HepG2 (cell line): ENCODE data around the gene CFAP97D1. TPM values are rescaled to one million over a fixed set of nuclear protein-coding genes. Genes with fewer than 3 reads are reported as not detected.

ENCODE experiments used
- ATF4 ChIP-seq, 2 experiments: fragments of 450-650 bp in 1 of 2; sonication (generic) in 1 of 2; formaldehyde crosslinking; IDR thresholded peaks; 2 replicates each; pipeline versions ENCODE4 v1.5.0 to v1.8.0; 2020 to 2022; ENCODE audit warnings: mild to moderate bottlenecking in 1 of 2, missing genetic modification reagents in 1 of 2
- FOXM1 ChIP-seq: sonication (generic); formaldehyde crosslinking; IDR thresholded peaks from 2 replicates; pipeline ENCODE4 v1.5.0; 2020; ENCODE audit warnings: missing genetic modification reagents
- HMGA1 ChIP-seq: sonication (generic); formaldehyde crosslinking; conservative IDR thresholded peaks from 2 replicates; pipeline ENCODE4 v1.4.0; 2020; ENCODE audit warnings: missing genetic modification reagents
- KMT2B ChIP-seq: IDR thresholded peaks from 2 replicates; pipeline ENCODE4 v1.6.1; 2016; ENCODE audit warnings: missing genetic modification reagents, missing compliant biosample characterization
- MIER2 ChIP-seq: IDR thresholded peaks from 2 replicates; pipeline ENCODE4 v1.6.1; 2016; ENCODE audit warnings: missing biosample characterization, missing genetic modification reagents
- NFE2L2 ChIP-seq: fragments of 150-350 bp; IDR thresholded peaks from 2 replicates; pipeline ENCODE4 v1.6.1; 2014; ENCODE audit warnings: low read length
- NFKBIZ ChIP-seq: IDR thresholded peaks from 2 replicates; pipeline ENCODE4 v1.6.1; 2018; ENCODE audit warnings: missing genetic modification reagents, missing compliant biosample characterization
- NR2C2 ChIP-seq: sonication (generic); formaldehyde crosslinking; IDR thresholded peaks from 2 replicates; pipeline ENCODE4 v1.4.0; 2020; ENCODE audit warnings: missing genetic modification reagents, mild to moderate bottlenecking, moderate library complexity, borderline replicate concordance
- NRL ChIP-seq: sonication (generic); formaldehyde crosslinking; IDR thresholded peaks from 2 replicates; pipeline ENCODE4 v1.5.0; 2020; ENCODE audit warnings: missing genetic modification reagents, mild to moderate bottlenecking, moderate library complexity, borderline replicate concordance
- RERE ChIP-seq: IDR thresholded peaks from 2 replicates; pipeline ENCODE4 v1.6.1; 2016; ENCODE audit warnings: low read depth, missing genetic modification reagents, missing compliant biosample characterization
- SATB2 ChIP-seq: sonication (generic); formaldehyde crosslinking; IDR thresholded peaks from 2 replicates; pipeline ENCODE4 v1.5.0; 2020; ENCODE audit warnings: missing genetic modification reagents
- SYNCRIP ChIP-seq: fragments of 200-400 bp; formaldehyde crosslinking; IDR thresholded peaks from 2 replicates; pipeline ENCODE4 v1.6.1; 2018; ENCODE audit warnings: mild to moderate bottlenecking, low read depth, low read length; ENCODE audit not compliant: insufficient read depth
- TRAFD1 ChIP-seq: sonication (generic); formaldehyde crosslinking; IDR thresholded peaks from 2 replicates; pipeline ENCODE4 v1.5.1; 2020; ENCODE audit warnings: missing genetic modification reagents, mild to moderate bottlenecking, borderline replicate concordance
- ZNF264 ChIP-seq: sonication (generic); formaldehyde crosslinking; IDR thresholded peaks from 2 replicates; pipeline ENCODE4 v1.4.0; 2020; ENCODE audit warnings: missing genetic modification reagents
- ZNF512 ChIP-seq: sonication (generic); formaldehyde crosslinking; IDR thresholded peaks from 2 replicates; pipeline ENCODE4 v1.4.0; 2020; ENCODE audit warnings: mild to moderate bottlenecking, missing genetic modification reagents
- ZNF543 ChIP-seq: sonication (generic); formaldehyde crosslinking; IDR thresholded peaks from 2 replicates; pipeline ENCODE4 v1.4.0; 2020; ENCODE audit warnings: mild to moderate bottlenecking, missing genetic modification reagents
- ZNF549 ChIP-seq: sonication (generic); formaldehyde crosslinking; IDR thresholded peaks from 2 replicates; pipeline ENCODE4 v1.5.0; 2020; ENCODE audit warnings: missing genetic modification reagents
- ZNF660 ChIP-seq: sonication (generic); formaldehyde crosslinking; IDR thresholded peaks from 2 replicates; pipeline ENCODE4 v1.5.1; 2020; ENCODE audit warnings: mild to moderate bottlenecking, low read depth, missing genetic modification reagents, borderline replicate concordance
- ZSCAN30 ChIP-seq: sonication (generic); formaldehyde crosslinking; IDR thresholded peaks from 2 replicates; pipeline ENCODE4 v1.5.0; 2020; ENCODE audit warnings: mild to moderate bottlenecking, missing genetic modification reagents
- polyA plus RNA-seq, 8 experiments: library from polyadenylated mRNA; depleted of rRNA in 3 of 8; stranded (reverse) in 7 of 8; unstranded in 1 of 8; fragments of >200 nt; fragmentation: Illumina TruSeq in 4 of 8; extraction: Trizol in 4 of 8; gene quantifications; 2 replicates each; pipeline versions ENCODE4 v1.2.1 to v1.2.3, GENCODE V29; 2011 to 2016; ENCODE audit warnings: low read depth in 4 of 8, missing spikeins in 1 of 8, mixed read lengths in 1 of 8; ENCODE audit not compliant: insufficient read depth in 1 of 8
- total RNA-seq, 5 experiments: library from RNA; depleted of rRNA; stranded (reverse); fragments of >200 nt; fragmentation: Illumina TruSeq; extraction: Trizol; gene quantifications; 2 replicates each; pipeline ENCODE4 v1.2.3, GENCODE V29; 2016; ENCODE audit warnings: low read depth in 1 of 5

Gene CFAP97D1
- total and polyA plus RNA-seq, 2 of the 13 experiments (the other 11 are each of a cell fraction or from before 2014, with no cell fraction given) = 0.02 TPM; not detected in 1

GRCh38 chr17:43778337-43779144 lies 1.7 kb upstream of the CFAP97D1 start, which contains the start of gene DUSP3 (continued):
- TF ChIP-seq ZNF549 (no peak), NRL (peak; percentile 35; the same call in 1 of the 2 replicates), NFKBIZ (CRISPR knock-in tag) (peak; percentile 46; the same call in 1 of the 2 replicates), ATF4 (CRISPR knock-in tag; IDR thresholded peaks at IDR 0.05) (no peak), NFE2L2 (no peak), ZNF543 (CRISPR knock-in tag) (peak; percentile 82), SATB2 (no peak), SYNCRIP (no peak), MIER2 (CRISPR knock-in tag) (no peak), TRAFD1 (CRISPR knock-in tag) (no peak; the same call in 1 of the 2 replicates), ZNF512 (CRISPR knock-in tag) (no peak), NR2C2 (peak; percentile 86), ZSCAN30 (CRISPR knock-in tag) (no peak), ZNF264 (no peak), RERE (CRISPR knock-in tag) (peak; percentile 15; the same call in 1 of the 2 replicates), ZNF660 (CRISPR knock-in tag) (no peak), KMT2B (CRISPR knock-in tag) (no peak; the same call in 1 of the 2 replicates), FOXM1 (CRISPR knock-in tag) (0 out of 2 replicates have a peak, but pooled peaks have one; percentile 53), HMGA1 (CRISPR knock-in tag) (no peak)
